MCF 10A (cell line): ENCODE data around the gene ISM1. TPM values are rescaled to one million over a fixed set of nuclear protein-coding genes. Genes with fewer than 3 reads are reported as not detected.

ENCODE experiments used
- BruUV-seq: library from RNA; stranded (reverse); fragments of 400-500 nt; replicated peaks from 2 replicates; lab custom pipeline; 2021; lab: Mats Ljungman, UMichigan
- CTCF ChIA-PET: fragments of 300-600 bp; sonication (Branson Sonifier 250); formaldehyde crosslinking; extraction: SDS; loops from one replicate; lab custom pipeline; 2021; ENCODE audit warnings: antibody characterized with exemption, inconsistent platforms; lab: Yijun Ruan, JAX
- POLR2A ChIA-PET: fragments of 300-600, 350-650 bp; sonication (Branson Sonifier 250); formaldehyde crosslinking; extraction: SDS; loops from one replicate; lab custom pipeline; 2020; ENCODE audit warnings: antibody characterized with exemption, inconsistent platforms; lab: Yijun Ruan, JAX
- DNase-seq: peaks from one replicate; pipeline ENCODE4 v3.0.0-alpha.2; 2018; ENCODE audit not compliant: unreplicated experiment
- H3K27ac Mint-ChIP-seq: one replicate; pipeline ENCODE4 v1.8.0; 2022; ENCODE audit warnings: mild to moderate bottlenecking, low read depth, mixed read lengths; ENCODE audit not compliant: unreplicated experiment
- H3K27me3 Mint-ChIP-seq: one replicate; pipeline ENCODE4 v1.8.0; 2022; ENCODE audit warnings: mixed read lengths; ENCODE audit not compliant: insufficient read depth, unreplicated experiment
- H3K36me3 Mint-ChIP-seq: one replicate; pipeline ENCODE4 v1.8.0; 2022; ENCODE audit warnings: mild to moderate bottlenecking, moderate library complexity, mixed read lengths; ENCODE audit not compliant: insufficient read depth, unreplicated experiment
- H3K4me1 Mint-ChIP-seq: one replicate; pipeline ENCODE4 v1.8.0; 2022; ENCODE audit warnings: mixed read lengths; ENCODE audit not compliant: insufficient read depth, unreplicated experiment
- H3K4me3 Mint-ChIP-seq: one replicate; pipeline ENCODE4 v1.8.0; 2022; ENCODE audit warnings: mild to moderate bottlenecking, moderate library complexity, mixed read lengths; ENCODE audit not compliant: unreplicated experiment
- H3K9me3 Mint-ChIP-seq: one replicate; pipeline ENCODE4 v1.8.0; 2022; ENCODE audit warnings: mixed read lengths; ENCODE audit not compliant: unreplicated experiment
- CTCF ChIP-seq: fragments of 200-600 bp; IDR thresholded peaks from one replicate; pipeline ENCODE4 v1.8.0; 2022; ENCODE audit warnings: antibody characterized with exemption, mild to moderate bottlenecking; ENCODE audit not compliant: unreplicated experiment
- intact Hi-C: fragments of 100-400 bp; cut with micrococcal nuclease; formaldehyde crosslinking; loops from 2 replicates; pipeline ENCODE4 v1.14.1; 2022
- total RNA-seq: library from RNA; stranded (reverse); gene quantifications from 2 replicates; pipeline ENCODE4 v1.2.3, GENCODE V29; 2022

The ISM1 gene
- total RNA-seq, 1 experiment from 2014 or later: 1.0 TPM

- ChIA-PET POLR2A (interaction anchor here (0.8 to 1.5 kb wide), 6 partner anchors 8 to 73 kb away, joined by 3 to 8 read pairs (median 5); partner anchors contain the start of gene ISM1), CTCF (interaction anchor here (1.0 to 1.4 kb wide), 2 partner anchors 89 to 96 kb away, joined by 5 to 7 read pairs; no protein-coding TSS in a partner anchor)
- Mint-ChIP-seq H3K4me3 (no peak overlapping the region), H3K27me3 (no peaks in the 10 kb centered on the region), H3K27ac (no peak overlapping the region), H3K4me1 (peaks cover 17% of the 10 kb centered on the region), H3K36me3 (no peaks in the 10 kb centered on the region), H3K9me3 (no peaks in the 10 kb centered on the region)
- no peak for DNase-seq
- no TSS peak for BruUV-seq
- no peak for TF ChIP-seq CTCF
- intact Hi-C loops: loop anchor here (10.0 kb wide), 1 partner anchor 89 kb away; no protein-coding TSS in a partner anchor
These were observed 7.7 kb upstream of the ISM1 start for GRCh38 chr20:13213335-13213734.

- H3K4me3 Mint-ChIP-seq: no peak overlapping the region
- no peaks in the 10 kb centered on the region for H3K36me3 Mint-ChIP-seq
- no peak overlapping the region for H3K27ac Mint-ChIP-seq
- H3K27me3 Mint-ChIP-seq: no peaks in the 10 kb centered on the region
- no peak for DNase-seq
- no TSS peak for BruUV-seq
- POLR2A ChIA-PET: interaction anchor here (0.7 to 1.0 kb wide), 2 partner anchors 23 to 568 kb away, joined by 3 read pairs; no protein-coding TSS in a partner anchor
- H3K4me1 Mint-ChIP-seq: peaks cover 17% of the 10 kb centered on the region
- CTCF ChIA-PET: interaction anchor here (0.6 kb wide), 1 partner anchor 328 kb away, joined by 3 read pairs; no protein-coding TSS in a partner anchor
- no peaks in the 10 kb centered on the region for H3K9me3 Mint-ChIP-seq
- no peak for TF ChIP-seq CTCF
- intact Hi-C loops: loop anchor here (10.0 kb wide), 1 partner anchor 92 kb away; no protein-coding TSS in a partner anchor
These were observed 4.5 kb upstream of the ISM1 start for GRCh38 chr20:13216533-13216932.

- intact Hi-C loops: loop anchor here (10.0 kb wide), 1 partner anchor 95 kb away; no protein-coding TSS in a partner anchor
- CTCF ChIA-PET: interaction anchor here (0.9 to 2.4 kb wide), 4 partner anchors 13 to 327 kb away, joined by 3 to 9 read pairs (median 4); no protein-coding TSS in a partner anchor
- peaks cover 6% of the 10 kb centered on the region for H3K4me1 Mint-ChIP-seq
These were observed 1.5 kb upstream of the ISM1 start for GRCh38 chr20:13219327-13220193.

More at GRCh38 chr20:13219327-13220193, 1.5 kb upstream of the ISM1 start:
- TF ChIP-seq CTCF: no peak
- H3K27me3 Mint-ChIP-seq: no peaks in the 10 kb centered on the region
- H3K9me3 Mint-ChIP-seq: no peaks in the 10 kb centered on the region
- DNase-seq: no peak
- no TSS peak for BruUV-seq
- peak overlapping the region; percentile 78 for H3K4me3 Mint-ChIP-seq
- POLR2A ChIA-PET: no interaction called here
- no peak overlapping the region for H3K27ac Mint-ChIP-seq
- H3K36me3 Mint-ChIP-seq: no peaks in the 10 kb centered on the region
